ENCODE results near the gene CDC45.

The CDC45 gene

GRCh38 chr22:19469421-19469820 lies 10.3 kb upstream of the CDC45 start:
- TF ChIP-seq CTCF (IDR thresholded peaks at IDR 0.05; ENCODE audit: low read depth, low read length), result no peak
- no peak for DNase-seq (ENCODE audit: low read depth, low spot score)
- in situ Hi-C loops (cut with HindIII; ENCODE audit: low sequenced_read_pairs), result no loop called here
- H3K4me3 ChIP-seq (ENCODE audit: low read depth, low read length), result no peak overlapping the region

DNA sequence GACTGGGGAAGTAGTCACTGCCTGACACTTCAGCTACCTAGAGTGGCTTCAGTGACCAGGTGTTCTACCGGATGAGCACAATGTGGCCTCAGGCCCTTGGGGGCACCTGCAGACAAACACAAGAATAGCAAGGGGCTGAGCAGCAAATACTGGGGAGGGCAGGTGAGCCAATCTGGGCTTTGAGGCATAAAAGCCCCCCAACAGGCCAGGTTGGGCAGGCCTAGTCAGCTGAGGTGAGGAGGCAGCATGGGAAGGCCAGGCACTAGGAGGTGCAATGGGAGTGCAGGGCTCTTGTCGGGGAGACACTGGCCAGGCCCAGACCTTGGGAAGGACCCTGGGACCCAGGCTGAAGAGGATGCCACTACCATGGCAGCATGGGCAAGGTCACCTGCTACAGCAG lies 9.7 kb upstream of the CDC45 start:
- in situ Hi-C loops (cut with HindIII; ENCODE audit: low sequenced_read_pairs), result no loop called here
- TF ChIP-seq CTCF (IDR thresholded peaks at IDR 0.05; ENCODE audit: low read depth, low read length), result no peak
- no peak overlapping the region for H3K4me3 ChIP-seq (ENCODE audit: low read depth, low read length)
- no peak for DNase-seq (ENCODE audit: low read depth, low spot score)

DNA sequence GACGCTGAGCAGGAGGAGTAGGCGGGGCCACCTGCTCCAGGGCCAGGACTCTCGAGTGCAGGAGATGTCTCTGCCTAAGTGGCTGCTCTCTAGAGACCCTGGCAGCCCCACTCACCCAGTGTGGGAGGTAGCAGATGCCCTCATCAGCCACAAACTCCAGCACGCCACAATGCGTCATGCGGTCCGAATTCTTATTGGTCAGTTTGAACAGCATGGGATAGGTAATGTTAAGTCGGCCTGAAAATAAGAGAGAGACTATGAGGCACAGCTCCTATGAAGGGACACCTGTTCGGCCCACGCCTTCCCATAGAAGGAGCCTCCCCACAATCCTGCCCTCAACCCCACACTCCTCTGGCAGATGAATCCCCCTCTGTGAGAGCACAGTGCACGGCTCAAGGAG lies 8.1 kb upstream of the CDC45 start:
- DNase-seq (ENCODE audit: low read depth, low spot score), result no peak
- TF ChIP-seq CTCF (IDR thresholded peaks at IDR 0.05; ENCODE audit: low read depth, low read length), result no peak
- H3K4me3 ChIP-seq (ENCODE audit: low read depth, low read length), result no peak overlapping the region
- in situ Hi-C loops (cut with HindIII; ENCODE audit: low sequenced_read_pairs), result no loop called here

DNA sequence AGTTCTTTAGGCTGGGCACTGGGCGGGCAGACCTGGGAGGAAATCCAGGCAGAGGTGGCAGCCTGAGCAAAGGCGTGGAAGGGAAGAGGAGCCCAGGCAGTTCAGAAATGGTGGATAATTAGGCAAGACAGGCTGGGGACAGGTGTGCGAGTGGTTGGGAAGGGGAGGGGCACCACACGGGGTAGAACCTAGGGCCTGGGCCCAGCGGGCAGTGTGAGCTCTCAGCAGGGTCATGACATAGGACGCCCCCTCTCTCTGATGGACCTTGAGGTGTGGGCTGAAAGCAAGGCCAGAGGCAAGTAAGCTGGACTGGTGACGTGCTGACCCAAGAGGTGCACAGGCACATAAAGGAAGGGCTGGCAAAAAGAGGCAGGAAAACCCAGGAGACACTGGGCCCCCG lies 7.5 kb upstream of the CDC45 start:
- in situ Hi-C loops (cut with HindIII; ENCODE audit: low sequenced_read_pairs), result no loop called here
- no peak overlapping the region for H3K4me3 ChIP-seq (ENCODE audit: low read depth, low read length)
- TF ChIP-seq CTCF (IDR thresholded peaks at IDR 0.05; ENCODE audit: low read depth, low read length), result no peak
- no peak for DNase-seq (ENCODE audit: low read depth, low spot score)

DNA sequence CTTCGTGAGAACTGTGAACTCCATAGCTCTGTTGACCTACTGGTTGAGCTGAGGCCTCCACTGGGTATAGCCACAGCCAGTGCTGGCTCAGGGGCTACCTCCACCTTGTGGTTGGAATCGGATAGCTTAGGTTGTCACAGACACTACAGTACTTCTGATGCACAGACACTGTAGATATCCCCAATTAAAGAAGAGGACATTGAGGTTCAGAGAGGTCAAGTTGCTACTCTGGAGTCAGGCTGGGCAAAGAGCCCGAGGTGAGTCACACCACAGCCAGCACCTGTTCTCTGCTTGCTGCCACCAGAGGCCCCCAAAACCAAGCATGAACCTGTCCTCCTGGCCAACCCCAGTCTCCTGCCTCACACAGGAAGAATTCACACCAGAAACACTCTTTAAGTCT lies 6.1 kb upstream of the CDC45 start:
- in situ Hi-C loops (cut with HindIII; ENCODE audit: low sequenced_read_pairs), result no loop called here
- peak; percentile 18 for TF ChIP-seq CTCF (IDR thresholded peaks at IDR 0.05; ENCODE audit: low read depth, low read length)
- H3K4me3 ChIP-seq (ENCODE audit: low read depth, low read length), result no peak overlapping the region
- no peak for DNase-seq (ENCODE audit: low read depth, low spot score)

- in situ Hi-C loops (cut with HindIII; ENCODE audit: low sequenced_read_pairs), result no loop called here
- TF ChIP-seq CTCF (IDR thresholded peaks at IDR 0.05; ENCODE audit: low read depth, low read length), result no peak
- no peak overlapping the region for H3K4me3 ChIP-seq (ENCODE audit: low read depth, low read length)
- no peak for DNase-seq (ENCODE audit: low read depth, low spot score)
Measured at GRCh38 chr22:19476023-19476422, 3.7 kb upstream of the CDC45 start.

Data from astrocyte of the spinal cord (primary cell).